CD4-positive, alpha-beta T cell (primary cell): Measurements from ENCODE around the gene TMCO4. TPM values are rescaled to one million over a fixed set of nuclear protein-coding genes. Genes with fewer than 3 reads are reported as not detected.

Experiments used
- ATAC-seq: fragments of 200-7000 bp; cut with Tn5 transposase; one replicate; pipeline ENCODE4 v1.10.0; 2022; ENCODE audit warnings: mild to moderate bottlenecking; ENCODE audit not compliant: poor library complexity
- CTCF ChIA-PET: fragments of 350-600 bp; sonication (Branson Sonifier 250); formaldehyde crosslinking; loops from one replicate; lab custom pipeline; 2021; ENCODE audit warnings: antibody characterized with exemption, inconsistent platforms; lab: Charles Lee
- POLR2A ChIA-PET: fragments of 350-600 bp; sonication (Branson Sonifier 250); formaldehyde crosslinking; loops from one replicate; lab custom pipeline; 2021; ENCODE audit warnings: antibody characterized with exemption, inconsistent platforms; lab: Charles Lee
- DNase-seq, 14 experiments: peaks; one replicate each; pipeline ENCODE4 v3.0.0-alpha.2; 2013 to 2020; ENCODE audit warnings: mixed read lengths in 2 of 14
- H3K27ac ChIP-seq, 2 donors: one replicate each; pipeline versions ENCODE4 v1.5.1 to v1.7.0; 2013; ENCODE audit warnings: low read length in 2 of 2, low read depth in 1 of 2, mild to moderate bottlenecking in 1 of 2
- H3K27me3 ChIP-seq, 2 experiments: 1 replicate in 1 of 2; 2 replicates in 1 of 2; pipeline versions ENCODE4 v1.6.1 to v1.7.0; 2013; ENCODE audit warnings: low read length in 2 of 2, control low read depth in 1 of 2, mild to moderate bottlenecking in 1 of 2, moderate library complexity in 1 of 2; ENCODE audit not compliant: insufficient read depth in 2 of 2, control insufficient read depth in 1 of 2
- H3K36me3 ChIP-seq: one replicate; pipeline ENCODE4 v1.6.1; 2013; ENCODE audit warnings: low read length, control low read depth; ENCODE audit not compliant: insufficient read depth
- H3K4me1 ChIP-seq: one replicate; pipeline ENCODE4 v1.6.1; 2013; ENCODE audit warnings: low read length, control low read depth; ENCODE audit not compliant: insufficient read depth
- H3K4me3 ChIP-seq: one replicate; pipeline ENCODE4 v1.5.1; 2013; ENCODE audit warnings: mild to moderate bottlenecking, low read length, moderate library complexity
- H3K9me3 ChIP-seq, 2 experiments: 1 replicate in 1 of 2; 2 replicates in 1 of 2; pipeline versions ENCODE4 v1.6.1 to v1.7.0; 2013; ENCODE audit warnings: low read length in 2 of 2, mild to moderate bottlenecking in 2 of 2, control low read depth in 1 of 2, moderate library complexity in 1 of 2; ENCODE audit not compliant: control insufficient read depth in 1 of 2, insufficient read depth in 1 of 2
- H3K27ac Mint-ChIP-seq: one replicate; pipeline ENCODE4 v1.8.0; 2020; ENCODE audit warnings: mixed read lengths
- H3K27me3 Mint-ChIP-seq: one replicate; pipeline ENCODE4 v1.8.0; 2021; ENCODE audit warnings: mixed read lengths
- H3K36me3 Mint-ChIP-seq: one replicate; pipeline ENCODE4 v1.8.0; 2021; ENCODE audit warnings: low read depth, mixed read lengths
- H3K4me1 Mint-ChIP-seq: one replicate; pipeline ENCODE4 v1.8.0; 2021; ENCODE audit warnings: low read depth, mixed read lengths
- H3K4me3 Mint-ChIP-seq: one replicate; pipeline ENCODE4 v1.8.0; 2020; ENCODE audit warnings: mild to moderate bottlenecking, mixed read lengths
- H3K9me3 Mint-ChIP-seq: one replicate; pipeline ENCODE4 v1.8.0; 2020; ENCODE audit warnings: mixed read lengths
- intact Hi-C, 2 experiments: fragments of 100-400 bp; cut with DNase I in 1 of 2; cut with micrococcal nuclease in 1 of 2; formaldehyde crosslinking; loops; one replicate each; pipeline versions ENCODE4 v1.15.1 to v1.9.0; 2023 to 2025; cut with DNase I, micrococcal nuclease
- total RNA-seq, 174 experiments: library from RNA in 2 of 174; stranded (reverse) in 2 of 174; gene quantifications; one replicate each; pipeline ENCODE4 v1.2.3 and lab custom pipeline; 2021 to 2026
- TF ChIP-seq, protein P1 (sequence below): fragments of 200-600 bp; IDR thresholded peaks from one replicate; pipeline ENCODE4 v1.8.0; 2022; ENCODE audit warnings: antibody characterized with exemption, mild to moderate bottlenecking

TMCO4 gene
- total RNA-seq, 2 experiments from 2014 or later = 12.4 to 13.9 TPM

DNA sequence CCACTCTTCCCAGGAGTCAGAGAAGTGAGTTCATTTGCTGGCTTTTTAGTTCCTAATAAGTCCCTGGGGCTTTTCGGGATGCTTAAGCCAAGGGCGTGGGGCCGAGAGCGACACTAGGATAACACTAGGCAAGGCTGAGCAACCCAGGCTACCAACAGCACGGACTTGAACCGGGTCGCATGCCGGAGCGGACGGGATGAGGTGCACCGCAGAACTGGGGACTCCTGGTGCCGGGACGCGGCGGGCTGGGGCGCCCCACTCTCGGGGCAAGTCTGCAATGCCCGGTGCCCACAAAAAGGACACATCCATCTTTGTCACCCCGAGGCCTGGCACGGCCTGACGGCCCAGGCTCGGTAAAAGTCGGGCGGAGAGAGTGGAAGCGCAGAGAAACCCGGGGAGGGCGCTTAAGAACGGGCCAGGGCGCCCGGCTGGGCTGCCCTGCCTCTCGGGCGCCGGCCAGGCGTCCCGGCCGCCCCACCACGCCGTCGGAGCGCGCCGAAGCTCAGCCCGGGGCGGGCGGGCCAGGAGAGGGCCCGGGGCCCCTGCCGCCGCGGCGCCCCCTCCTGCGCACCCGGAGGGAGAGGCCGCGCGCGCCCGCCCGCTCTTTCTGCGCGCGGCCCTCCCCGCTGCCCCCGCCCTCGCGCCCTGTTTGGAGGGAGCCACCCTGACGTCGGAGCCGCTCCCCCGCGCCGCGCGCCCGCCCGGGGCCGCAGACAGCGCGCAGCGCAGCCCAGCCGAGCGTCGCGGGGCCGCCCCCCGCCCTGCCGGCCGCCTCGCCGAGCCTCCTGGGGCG is 155.9 kb downstream of the TMCO4 start, which contains the start of gene NBL1:
NBL1 (plus strand) TSS at position 710 of the 793 bp plus-strand sequence. CDS start 10,720 bp downstream, outside the sequence.
- peaks cover 42% of the 10 kb centered on the region for H3K4me1 ChIP-seq
- peaks cover 35% of the 10 kb centered on the region for H3K4me1 Mint-ChIP-seq
- H3K27ac Mint-ChIP-seq = peak within 1 kb of the TSS; percentile 86
- peak within 1 kb of the TSS; percentile 96 for H3K4me3 Mint-ChIP-seq
- peaks cover 5% of the 10 kb centered on the region for H3K36me3 Mint-ChIP-seq
- ChIA-PET CTCF (interaction anchor here (0.8 to 2.9 kb wide), 5 partner anchors 10 to 158 kb away, joined by 3 to 8 read pairs (median 4); no protein-coding TSS in a partner anchor), POLR2A (interaction anchor here (0.6 to 4.7 kb wide), 3 partner anchors 47 to 331 kb away, joined by 3 to 48 read pairs (median 4); partner anchors contain the start of genes AKR7A2 and SLC66A1)
- H3K27me3 ChIP-seq = peaks cover 11 to 15% of the 10 kb centered on the region in 2 experiments
- no peaks in the 10 kb centered on the region for H3K36me3 ChIP-seq
- no peaks in the 10 kb centered on the region for H3K9me3 ChIP-seq
- peak; percentile 51 to 91 (median 72) for DNase-seq
- H3K27me3 Mint-ChIP-seq = peaks cover 30% of the 10 kb centered on the region
- TF ChIP-seq, protein P1, sequence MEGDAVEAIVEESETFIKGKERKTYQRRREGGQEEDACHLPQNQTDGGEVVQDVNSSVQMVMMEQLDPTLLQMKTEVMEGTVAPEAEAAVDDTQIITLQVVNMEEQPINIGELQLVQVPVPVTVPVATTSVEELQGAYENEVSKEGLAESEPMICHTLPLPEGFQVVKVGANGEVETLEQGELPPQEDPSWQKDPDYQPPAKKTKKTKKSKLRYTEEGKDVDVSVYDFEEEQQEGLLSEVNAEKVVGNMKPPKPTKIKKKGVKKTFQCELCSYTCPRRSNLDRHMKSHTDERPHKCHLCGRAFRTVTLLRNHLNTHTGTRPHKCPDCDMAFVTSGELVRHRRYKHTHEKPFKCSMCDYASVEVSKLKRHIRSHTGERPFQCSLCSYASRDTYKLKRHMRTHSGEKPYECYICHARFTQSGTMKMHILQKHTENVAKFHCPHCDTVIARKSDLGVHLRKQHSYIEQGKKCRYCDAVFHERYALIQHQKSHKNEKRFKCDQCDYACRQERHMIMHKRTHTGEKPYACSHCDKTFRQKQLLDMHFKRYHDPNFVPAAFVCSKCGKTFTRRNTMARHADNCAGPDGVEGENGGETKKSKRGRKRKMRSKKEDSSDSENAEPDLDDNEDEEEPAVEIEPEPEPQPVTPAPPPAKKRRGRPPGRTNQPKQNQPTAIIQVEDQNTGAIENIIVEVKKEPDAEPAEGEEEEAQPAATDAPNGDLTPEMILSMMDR = no peak
- H3K4me3 ChIP-seq = peak within 1 kb of the TSS; percentile 66
- no peak within 1 kb of the TSS for H3K27ac ChIP-seq
- intact Hi-C loops = loop anchor here (5.0 kb wide), 1 partner anchor 46 kb away; a partner anchor contains a TSS
- no peaks in the 10 kb centered on the region for H3K9me3 Mint-ChIP-seq
- ATAC-seq = peak; percentile 86

DNA sequence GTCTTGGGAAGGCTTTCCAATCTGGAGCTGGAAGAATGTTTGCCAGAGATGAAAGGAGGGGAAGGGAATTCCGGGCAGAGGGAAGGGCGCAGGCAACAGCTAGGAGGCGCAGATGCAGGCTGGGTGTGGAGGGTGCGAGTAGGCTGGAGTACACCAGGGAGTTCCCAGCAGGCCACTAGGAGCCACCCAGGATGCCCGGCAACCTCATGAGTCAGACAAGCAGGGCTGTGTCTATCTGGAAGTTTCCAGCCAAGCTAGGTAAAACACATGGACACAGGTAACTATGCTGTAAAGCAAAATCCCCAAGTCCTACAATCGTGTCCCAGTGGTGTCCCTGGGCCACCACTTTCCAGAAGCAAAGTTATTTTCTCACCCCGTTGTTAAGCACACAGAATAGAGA is 156.6 kb downstream of the TMCO4 start:
- Histone ChIP-seq H3K4me3 (peak overlapping the region; percentile 66), H3K9me3 (no peaks in the 10 kb centered on the region), H3K27ac (no peak overlapping the region), H3K36me3 (no peaks in the 10 kb centered on the region), H3K27me3 (peaks cover 11 to 15% of the 10 kb centered on the region in 2 experiments), H3K4me1 (peaks cover 41% of the 10 kb centered on the region)
- peaks cover 35% of the 10 kb centered on the region for H3K4me1 Mint-ChIP-seq
- peaks cover 5% of the 10 kb centered on the region for H3K36me3 Mint-ChIP-seq
- peaks cover 30% of the 10 kb centered on the region for H3K27me3 Mint-ChIP-seq
- intact Hi-C loops = loop anchor here (5.0 kb wide), 1 partner anchor 46 kb away; a partner anchor contains a TSS
- H3K9me3 Mint-ChIP-seq = no peaks in the 10 kb centered on the region
- peak overlapping the region; percentile 87 for H3K4me3 Mint-ChIP-seq
- peak overlapping the region; percentile 76 for H3K27ac Mint-ChIP-seq
- TF ChIP-seq, protein P1 = no peak
- no peak for DNase-seq
- ChIA-PET POLR2A (interaction anchor here (4.7 kb wide), 1 partner anchor 46 kb away, joined by 48 read pairs; a partner anchor contains a TSS), CTCF (interaction anchor here (1.2 to 2.9 kb wide), 4 partner anchors 11 to 157 kb away, joined by 3 to 8 read pairs (median 4); no protein-coding TSS in a partner anchor)
- ATAC-seq = no peak

DNA sequence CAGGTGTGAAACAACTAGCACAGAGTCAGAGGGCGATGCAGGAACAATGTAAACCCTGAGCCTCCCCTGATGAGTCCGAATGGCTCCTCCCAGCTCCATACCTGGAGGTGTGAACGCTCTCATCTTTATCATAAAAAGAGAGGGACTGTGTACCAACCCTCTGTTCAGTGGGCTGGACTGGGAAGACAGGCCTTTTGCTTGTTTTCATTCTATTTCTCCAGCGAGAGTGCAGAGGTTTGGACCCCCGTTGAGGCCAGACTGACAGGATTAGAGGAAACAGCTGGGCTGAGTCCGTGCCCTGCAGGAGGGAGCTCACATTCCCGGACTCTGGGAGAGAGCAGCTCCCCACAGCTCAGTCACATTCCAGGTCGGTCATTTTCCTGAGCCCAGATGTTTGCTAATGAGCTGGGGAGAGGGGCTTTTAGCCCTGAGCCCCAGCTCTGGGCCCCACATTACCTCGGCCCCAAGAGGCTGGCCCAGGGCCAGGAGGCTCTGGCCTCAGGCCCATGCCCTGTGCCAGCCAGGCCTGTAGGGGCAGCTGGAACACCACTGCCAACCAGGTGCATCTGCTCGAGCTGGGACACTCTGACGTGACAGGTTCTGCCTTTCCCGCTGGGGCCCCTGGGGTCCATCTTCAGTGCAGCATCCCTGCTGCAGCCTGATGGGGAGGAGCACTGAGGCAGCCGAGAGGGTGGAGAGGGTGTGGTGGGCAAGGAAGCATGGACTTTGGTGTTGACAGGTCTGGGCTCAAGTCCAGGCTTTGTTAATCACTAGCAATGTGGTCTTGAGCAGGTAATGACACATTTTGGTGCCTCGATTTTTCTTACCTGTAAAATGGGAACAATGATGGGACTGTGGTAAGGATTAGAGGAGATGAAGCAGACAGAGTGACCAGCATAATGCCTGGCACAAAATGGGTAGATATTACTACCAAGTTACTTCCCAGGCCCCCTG is 159.1 kb downstream of the TMCO4 start:
- TF ChIP-seq, protein P1 = no peak
- Mint-ChIP-seq H3K4me3 (no peak overlapping the region), H3K27ac (no peak overlapping the region), H3K4me1 (peaks cover 11% of the 10 kb centered on the region), H3K36me3 (peaks cover 5% of the 10 kb centered on the region), H3K27me3 (peaks cover 25% of the 10 kb centered on the region), H3K9me3 (no peaks in the 10 kb centered on the region)
- ChIA-PET CTCF (interaction anchor here (0.9 to 1.7 kb wide), 2 partner anchors 10 to 13 kb away, joined by 3 to 6 read pairs (median 4); no protein-coding TSS in a partner anchor), POLR2A (no interaction called here)
- Histone ChIP-seq H3K4me1 (peaks cover 18% of the 10 kb centered on the region), H3K36me3 (no peaks in the 10 kb centered on the region), H3K4me3 (no peak overlapping the region), H3K9me3 (no peaks in the 10 kb centered on the region), H3K27me3 (peaks cover 11 to 15% of the 10 kb centered on the region in 2 experiments), H3K27ac (no peak overlapping the region)
- ATAC-seq (no peak), DNase-seq (no peak)
- intact Hi-C loops = loop anchor here (5.0 kb wide), 1 partner anchor 43 kb away; a partner anchor contains a TSS
